Mammary epithelial cell (primary cell): ENCODE data around the gene PARP6.

ENCODE experiments used
- CTCF ChIP-seq, 2 donors: IDR thresholded peaks in 1 of 2; conservative IDR thresholded peaks in 1 of 2; 2 replicates each; pipeline ENCODE4 v1.5.1; 2011 to 2012; ENCODE audit warnings: inconsistent platforms in 2 of 2, low read length in 2 of 2, mild to moderate bottlenecking in 2 of 2, control low read depth in 1 of 2, low read depth in 1 of 2; ENCODE audit not compliant: insufficient read depth in 1 of 2; ENCODE audit errors: extremely low read depth in 1 of 2
- EZH2 ChIP-seq: IDR thresholded peaks from 2 replicates; pipeline ENCODE4 v1.6.1; 2012; ENCODE audit warnings: low read length, inconsistent platforms, borderline replicate concordance

- TF ChIP-seq CTCF (conservative IDR thresholded peaks at IDR 0.05 in 1 of 2, IDR thresholded peaks at IDR 0.05 in 1 of 2; ENCODE audit: extremely low read depth in 1 of 2, insufficient read depth in 1 of 2, low read depth in 1 of 2, low read length in 2 of 2): peak; percentile 96 to 98
- no peak for TF ChIP-seq EZH2
These were observed 72.6 kb downstream of the PARP6 start for GRCh38 chr15:72199721-72200212.
